ENCODE results near the gene MCOLN2.
A peak's percentile ranks its signal among the peaks of the same experiment; 100 is the strongest.

Gene MCOLN2

GRCh38 chr1:84996846-84997666 is at the start of gene MCOLN2:
Gene MCOLN2 (minus strand): TSS chr1:84997113. CDS start chr1:84996872, 241 bp downstream.
- H3K4me3 ChIP-seq (ENCODE audit: control insufficient read depth, low read depth, low read length): peak within 1 kb of the TSS; percentile 62
- DNase-seq (ENCODE audit: low read depth): peak; percentile 24
- TF ChIP-seq CTCF (conservative IDR thresholded peaks at IDR 0.05; ENCODE audit: control insufficient read depth, insufficient read depth, low read depth, low read length): no peak

GRCh38 chr1:85042413-85042812 is 45.5 kb upstream of the MCOLN2 start:
- no peak for TF ChIP-seq CTCF (conservative IDR thresholded peaks at IDR 0.05; ENCODE audit: control insufficient read depth, insufficient read depth, low read depth, low read length)

GRCh38 chr1:85041793-85042192 is 44.9 kb upstream of the MCOLN2 start:
- DNase-seq (ENCODE audit: low read depth): no peak
- no peak overlapping the region for H3K4me3 ChIP-seq (ENCODE audit: control insufficient read depth, low read depth, low read length)
- no peak for TF ChIP-seq CTCF (conservative IDR thresholded peaks at IDR 0.05; ENCODE audit: control insufficient read depth, insufficient read depth, low read depth, low read length)

More at GRCh38 chr1:85042413-85042812, 45.5 kb upstream of the MCOLN2 start:
- H3K4me3 ChIP-seq (ENCODE audit: control insufficient read depth, low read depth, low read length): no peak overlapping the region
- no peak for DNase-seq (ENCODE audit: low read depth)

- no peak overlapping the region for H3K4me3 ChIP-seq (ENCODE audit: control insufficient read depth, low read depth, low read length)
- no peak for DNase-seq (ENCODE audit: low read depth)
- TF ChIP-seq CTCF (conservative IDR thresholded peaks at IDR 0.05; ENCODE audit: control insufficient read depth, insufficient read depth, low read depth, low read length): no peak
These were observed 36.3 kb upstream of the MCOLN2 start for GRCh38 chr1:85033221-85033620.

- no peak for TF ChIP-seq CTCF (conservative IDR thresholded peaks at IDR 0.05; ENCODE audit: control insufficient read depth, insufficient read depth, low read depth, low read length)
- no peak for DNase-seq (ENCODE audit: low read depth)
- no peak overlapping the region for H3K4me3 ChIP-seq (ENCODE audit: control insufficient read depth, low read depth, low read length)
These were observed 33.6 kb upstream of the MCOLN2 start for GRCh38 chr1:85030536-85030935.

GRCh38 chr1:85028151-85028550 is 31.2 kb upstream of the MCOLN2 start:
- no peak for DNase-seq (ENCODE audit: low read depth)
- no peak overlapping the region for H3K4me3 ChIP-seq (ENCODE audit: control insufficient read depth, low read depth, low read length)
- no peak for TF ChIP-seq CTCF (conservative IDR thresholded peaks at IDR 0.05; ENCODE audit: control insufficient read depth, insufficient read depth, low read depth, low read length)

Measured in fibroblast of mammary gland (primary cell).